A549 (cell line): ENCODE results near the gene PELI1. TPM values are rescaled to one million over a fixed set of nuclear protein-coding genes. Genes with fewer than 3 reads are reported as not detected.
A peak's percentile ranks its signal among the peaks of the same experiment; 100 is the strongest.

Experiments
- ATAC-seq, 2 experiments: fragments of 200-7000 bp in 1 of 2; fragments of >200 bp in 1 of 2; cut with Nextera tagmentation in 1 of 2; cut with Tn5 transposase in 1 of 2; 3 replicates each; pipeline versions ENCODE4 v1.8.0 to v1.9.1; 2018 to 2020; ENCODE audit warnings: mild to moderate bottlenecking in 1 of 2, moderate library complexity in 1 of 2
- CTCF ChIA-PET: fragments of 300-600 bp; sonication (Branson Sonifier 250); formaldehyde crosslinking; extraction: SDS; loops from one replicate; lab custom pipeline; 2021; ENCODE audit warnings: antibody characterized with exemption, inconsistent platforms; lab: Yijun Ruan, JAX
- POLR2A ChIA-PET: fragments of 350-600 bp; formaldehyde crosslinking; extraction: SDS; loops from one replicate; lab custom pipeline; 2021; ENCODE audit warnings: antibody characterized with exemption, inconsistent platforms; lab: Yijun Ruan, JAX
- DNase-seq, 2 experiments: peaks; one replicate each; pipeline versions ENCODE4 v3.0.0 to v3.0.0-alpha.2; 2011 to 2016; ENCODE audit warnings: low read depth in 1 of 2, low spot score in 1 of 2
- FAIRE-seq: peaks from 2 replicates; lab custom pipeline; 2011; peaks lifted over from hg19 to GRCh38; lab: Jason Lieb, UNC
- H3K27ac ChIP-seq, 2 experiments: fragments of >200 bp; sonication (Bioruptor Twin); formaldehyde crosslinking; 3 replicates each; pipeline ENCODE4 v1.5.1; 2016 to 2017
- H3K4me1 ChIP-seq: fragments of >200 bp; sonication (Bioruptor Twin); formaldehyde crosslinking; 3 replicates; pipeline ENCODE4 v1.6.1; 2016
- H3K4me2 ChIP-seq: fragments of >200 bp; sonication (Bioruptor Twin); formaldehyde crosslinking; 3 replicates; pipeline ENCODE4 v1.6.1; 2016
- H3K4me3 ChIP-seq: fragments of >200 bp; sonication (Bioruptor Twin); formaldehyde crosslinking; 3 replicates; pipeline ENCODE4 v1.5.1; 2016
- H3K9me3 ChIP-seq: fragments of >200 bp; sonication (Bioruptor Twin); formaldehyde crosslinking; 3 replicates; pipeline ENCODE4 v1.6.1; 2016
- CBX2 ChIP-seq: fragments of 200-600 bp; sonication (generic); IDR thresholded peaks from 2 replicates; pipeline ENCODE4 v1.6.1; 2016; ENCODE audit warnings: low read depth, mild to moderate bottlenecking, borderline replicate concordance
- CBX8 ChIP-seq: fragments of 200-600 bp; sonication (generic); IDR thresholded peaks from 2 replicates; pipeline ENCODE4 v1.6.1; 2016
- CEBPB ChIP-seq, 2 experiments: fragments of >200 bp in 1 of 2; sonication (Bioruptor Twin) in 1 of 2; formaldehyde crosslinking in 1 of 2; IDR thresholded peaks; 2 replicates each; pipeline ENCODE4 v1.6.1; 2012 to 2016
- CHD4 ChIP-seq: fragments of 200-600 bp; sonication (generic); IDR thresholded peaks from 2 replicates; pipeline ENCODE4 v1.6.1; 2016; ENCODE audit warnings: antibody characterized with exemption, mild to moderate bottlenecking, borderline replicate concordance
- EHF ChIP-seq: fragments of 250-450 bp; sonication (Bioruptor Pico); IDR thresholded peaks from 2 replicates; pipeline ENCODE4 v1.5.0; 2020; ENCODE audit warnings: mild to moderate bottlenecking
- EHMT2 ChIP-seq: fragments of 200-600 bp; sonication (generic); IDR thresholded peaks from 2 replicates; pipeline ENCODE4 v1.6.1; 2016; ENCODE audit warnings: antibody characterized with exemption, low read depth, mild to moderate bottlenecking, moderate library complexity
- FOSB ChIP-seq: fragments of 250-450 bp; sonication (Bioruptor Pico); IDR thresholded peaks from 2 replicates; pipeline ENCODE4 v1.5.0; 2020; ENCODE audit warnings: mild to moderate bottlenecking, moderate library complexity
- FOSL2 ChIP-seq, 2 experiments: fragments of 450-650 bp in 1 of 2; fragments of >200 bp in 1 of 2; sonication (Bioruptor Twin) in 1 of 2; formaldehyde crosslinking; IDR thresholded peaks; 2 replicates each; pipeline versions ENCODE4 v1.5.0 to v1.6.1; 2016 to 2020; ENCODE audit warnings: mild to moderate bottlenecking in 1 of 2, moderate library complexity in 1 of 2
- GATA3 ChIP-seq: IDR thresholded peaks from 2 replicates; pipeline ENCODE4 v1.6.1; 2012; ENCODE audit warnings: borderline replicate concordance
- JUNB ChIP-seq: fragments of >200 bp; sonication (Bioruptor Twin); formaldehyde crosslinking; IDR thresholded peaks from 2 replicates; pipeline ENCODE4 v1.6.1; 2016
- KDM5A ChIP-seq: fragments of 200-600 bp; sonication (generic); IDR thresholded peaks from 2 replicates; pipeline ENCODE4 v1.6.1; 2016; ENCODE audit warnings: antibody characterized with exemption, mild to moderate bottlenecking
- MAFK ChIP-seq: fragments of 450-650 bp; IDR thresholded peaks from 2 replicates; pipeline ENCODE4 v1.6.1; 2014; ENCODE audit not compliant: partially characterized antibody
- MAZ ChIP-seq: fragments of 150-350 bp; IDR thresholded peaks from 2 replicates; pipeline ENCODE4 v1.6.1; 2014; ENCODE audit warnings: antibody characterized with exemption, low read depth, low read length, borderline replicate concordance
- NPAS2 ChIP-seq: fragments of 250-450 bp; sonication (Bioruptor Pico); IDR thresholded peaks from 2 replicates; pipeline ENCODE4 v1.8.0; 2022; ENCODE audit warnings: mild to moderate bottlenecking, moderate library complexity, borderline replicate concordance
- NR3C1 ChIP-seq: fragments of >200 bp; sonication (Bioruptor Twin); formaldehyde crosslinking; IDR thresholded peaks from 3 replicates; pipeline ENCODE4 v1.6.1; 2017
- PHF8 ChIP-seq: fragments of 200-600 bp; sonication (generic); IDR thresholded peaks from 2 replicates; pipeline ENCODE4 v1.6.1; 2016; ENCODE audit warnings: low read depth, mild to moderate bottlenecking, antibody characterized with exemption, moderate library complexity, borderline replicate concordance
- RAD21 ChIP-seq, 2 experiments: fragments of >200 bp in 1 of 2; sonication (Bioruptor Twin) in 1 of 2; formaldehyde crosslinking in 1 of 2; IDR thresholded peaks in 1 of 2; conservative IDR thresholded peaks in 1 of 2; 2 replicates in 1 of 2; 3 replicates in 1 of 2; pipeline ENCODE4 v1.6.1; 2012 to 2018; ENCODE audit warnings: inconsistent platforms in 1 of 2
- SREBF2 ChIP-seq: fragments of 450-650 bp; IDR thresholded peaks from 2 replicates; pipeline ENCODE4 v1.6.1; 2014; ENCODE audit warnings: mild to moderate bottlenecking, moderate library complexity
- ZNF302 ChIP-seq: fragments of 250-450 bp; sonication (Bioruptor Pico); IDR thresholded peaks from 2 replicates; pipeline ENCODE4 v1.9.0; 2021; ENCODE audit warnings: inconsistent platforms, mild to moderate bottlenecking, moderate library complexity
- WGBS: methylation state at CpG from one replicate; pipeline ENCODE4 v1.1.6; 2017; ENCODE audit errors: missing lambda C conversion rate; 5-methylcytosine and 5-hydroxymethylcytosine counted together
- polyA plus RNA-seq, 4 experiments: library from polyadenylated mRNA; depleted of rRNA in 3 of 4; stranded (reverse); fragments of >200 nt; fragmentation: RNase III in 1 of 4; extraction: RNeasy Plus Mini Kit Qiagen cat#74134 plus additional on column Dnase treatment in 1 of 4; gene quantifications; 2 replicates in 3 of 4; 3 replicates in 1 of 4; pipeline ENCODE4 v1.2.3, GENCODE V29; 2011 to 2017
- TF ChIP-seq, protein P1 (sequence below): fragments of 150-350 bp; IDR thresholded peaks from 2 replicates; pipeline ENCODE4 v1.6.1; 2014; ENCODE audit warnings: low read depth, mild to moderate bottlenecking, low read length
- TF ChIP-seq, protein P2 (sequence below): IDR thresholded peaks from 2 replicates; pipeline ENCODE4 v1.6.1; 2012; ENCODE audit warnings: low read depth, borderline replicate concordance
- TF ChIP-seq, protein P3 (sequence below): IDR thresholded peaks from 2 replicates; pipeline ENCODE4 v1.6.1; 2012
- TF ChIP-seq, protein P4 (sequence below): fragments of >200 bp; sonication (Bioruptor Twin); formaldehyde crosslinking; IDR thresholded peaks from 3 replicates; pipeline ENCODE4 v1.5.1; 2016

The PELI1 gene
- polyA plus RNA-seq, 2 of the 4 experiments (the other 2 are of a cell fraction) = 2.1 to 5.1 TPM

DNA sequence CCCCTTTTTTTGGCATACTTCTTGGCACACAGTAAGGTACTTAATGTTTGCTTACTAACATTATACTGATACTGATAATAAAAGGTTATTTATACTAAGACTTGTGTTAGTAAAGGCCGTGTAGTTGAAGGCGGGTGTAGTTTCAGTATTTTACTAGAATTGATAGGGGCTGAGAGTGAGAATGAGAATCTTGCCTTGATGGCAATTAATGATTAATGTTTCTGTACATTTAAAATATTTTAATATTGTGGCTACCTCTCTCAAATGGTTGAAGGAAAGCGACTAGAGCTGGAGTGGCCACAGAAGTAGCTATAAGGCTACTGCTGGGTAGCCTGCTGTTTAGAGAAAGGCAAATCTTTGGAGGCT is 29.3 kb downstream of the PELI1 start:
- WGBS = 73% methylated on average over 3 of the region's 3 CpGs
- TF ChIP-seq GATA3 = no peak
- TF ChIP-seq PHF8 = no peak
- no peak for TF ChIP-seq MAFK
- TF ChIP-seq, protein P1, sequence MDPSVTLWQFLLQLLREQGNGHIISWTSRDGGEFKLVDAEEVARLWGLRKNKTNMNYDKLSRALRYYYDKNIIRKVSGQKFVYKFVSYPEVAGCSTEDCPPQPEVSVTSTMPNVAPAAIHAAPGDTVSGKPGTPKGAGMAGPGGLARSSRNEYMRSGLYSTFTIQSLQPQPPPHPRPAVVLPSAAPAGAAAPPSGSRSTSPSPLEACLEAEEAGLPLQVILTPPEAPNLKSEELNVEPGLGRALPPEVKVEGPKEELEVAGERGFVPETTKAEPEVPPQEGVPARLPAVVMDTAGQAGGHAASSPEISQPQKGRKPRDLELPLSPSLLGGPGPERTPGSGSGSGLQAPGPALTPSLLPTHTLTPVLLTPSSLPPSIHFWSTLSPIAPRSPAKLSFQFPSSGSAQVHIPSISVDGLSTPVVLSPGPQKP = no peak
- TF ChIP-seq NPAS2 = no peak
- TF ChIP-seq RAD21 (conservative IDR thresholded peaks at IDR 0.05 in 1 of 2, IDR thresholded peaks at IDR 0.05 in 1 of 2) = no peak
- TF ChIP-seq CEBPB (IDR thresholded peaks at IDR 0.05) = no peak
- no peak for TF ChIP-seq ZNF302 (CRISPR knock-in tag)
- TF ChIP-seq NR3C1 = no peak
- no peak for TF ChIP-seq FOSL2 (IDR thresholded peaks at IDR 0.05)
- TF ChIP-seq FOSL2 (CRISPR knock-in tag; IDR thresholded peaks at IDR 0.05) = no peak
- no peak for TF ChIP-seq JUNB
- TF ChIP-seq EHF (CRISPR knock-in tag) = no peak
- no peak for TF ChIP-seq MAZ
- no peak for TF ChIP-seq SREBF2
- TF ChIP-seq, protein P2, sequence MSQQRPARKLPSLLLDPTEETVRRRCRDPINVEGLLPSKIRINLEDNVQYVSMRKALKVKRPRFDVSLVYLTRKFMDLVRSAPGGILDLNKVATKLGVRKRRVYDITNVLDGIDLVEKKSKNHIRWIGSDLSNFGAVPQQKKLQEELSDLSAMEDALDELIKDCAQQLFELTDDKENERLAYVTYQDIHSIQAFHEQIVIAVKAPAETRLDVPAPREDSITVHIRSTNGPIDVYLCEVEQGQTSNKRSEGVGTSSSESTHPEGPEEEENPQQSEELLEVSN = no peak
- TF ChIP-seq, protein P3, sequence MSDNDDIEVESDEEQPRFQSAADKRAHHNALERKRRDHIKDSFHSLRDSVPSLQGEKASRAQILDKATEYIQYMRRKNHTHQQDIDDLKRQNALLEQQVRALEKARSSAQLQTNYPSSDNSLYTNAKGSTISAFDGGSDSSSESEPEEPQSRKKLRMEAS = no peak
- no peak for TF ChIP-seq CBX2
- no peak for ATAC-seq
- Histone ChIP-seq H3K4me1 (peaks cover 19% of the 10 kb centered on the region; the same call in 1 of the 3 replicates), H3K4me3 (no peak overlapping the region), H3K27ac (no peak overlapping the region), H3K4me2 (no peak overlapping the region), H3K9me3 (no peaks in the 10 kb centered on the region)
- CTCF ChIA-PET = no interaction called here
- POLR2A ChIA-PET = no interaction called here
- no peak for DNase-seq
- FAIRE-seq = no peak

DNA sequence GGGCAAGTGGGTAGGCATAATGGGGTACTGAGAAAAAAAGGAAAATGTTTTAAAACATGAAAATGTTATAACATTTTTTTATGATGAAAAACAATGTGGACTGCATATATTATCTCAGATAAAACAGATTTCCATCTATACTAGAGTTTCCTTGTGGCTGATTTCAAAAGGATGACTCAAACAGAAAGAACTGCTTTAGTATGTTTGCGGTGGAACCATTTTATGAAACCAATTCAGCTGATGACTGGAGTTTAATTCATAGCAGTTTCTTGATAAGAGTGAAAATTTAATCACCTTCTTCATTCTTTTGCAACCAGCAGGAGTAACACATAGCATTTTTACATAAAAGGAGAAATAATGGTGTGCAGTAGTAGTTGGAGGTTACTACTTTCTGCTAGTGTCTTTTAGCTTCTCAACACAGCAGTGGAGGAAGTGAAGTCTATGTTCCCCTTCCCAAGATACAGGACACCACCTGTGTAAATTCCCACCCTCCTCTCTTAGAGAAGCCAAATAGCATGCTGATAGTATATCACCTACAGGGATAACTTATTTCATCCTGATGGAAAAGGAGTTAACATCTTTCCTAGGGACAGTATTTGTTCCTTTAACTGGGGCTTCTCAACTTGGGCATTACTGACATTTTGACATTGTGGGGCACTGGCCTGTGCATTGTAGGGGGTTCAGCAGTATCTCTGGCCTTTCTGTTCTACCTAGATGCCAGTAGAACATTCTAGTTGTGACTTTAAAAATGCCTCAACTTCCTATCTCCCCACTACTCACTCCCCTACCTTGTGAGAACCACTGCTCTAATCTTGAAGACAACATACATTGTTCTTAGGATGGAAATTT is 29.9 kb downstream of the PELI1 start:
- TF ChIP-seq MAFK = no peak
- TF ChIP-seq KDM5A = no peak
- TF ChIP-seq, all 56 proteins: peak for 0
- Histone ChIP-seq H3K4me1 (peaks cover 19% of the 10 kb centered on the region; the same call in 1 of the 3 replicates), H3K4me3 (no peak overlapping the region), H3K9me3 (no peaks in the 10 kb centered on the region), H3K4me2 (peak overlapping the region; percentile 30; the same call in 2 of the 3 replicates), H3K27ac (no peak overlapping the region)
- FAIRE-seq (no peak), ATAC-seq (peak in 1 of 2 experiments; percentile 24; a peak in 1 of 6 replicates), DNase-seq (no peak)
- ChIA-PET CTCF (no interaction called here), POLR2A (no interaction called here)
- 55% methylated on average over 1 of the region's 1 CpG for WGBS

DNA sequence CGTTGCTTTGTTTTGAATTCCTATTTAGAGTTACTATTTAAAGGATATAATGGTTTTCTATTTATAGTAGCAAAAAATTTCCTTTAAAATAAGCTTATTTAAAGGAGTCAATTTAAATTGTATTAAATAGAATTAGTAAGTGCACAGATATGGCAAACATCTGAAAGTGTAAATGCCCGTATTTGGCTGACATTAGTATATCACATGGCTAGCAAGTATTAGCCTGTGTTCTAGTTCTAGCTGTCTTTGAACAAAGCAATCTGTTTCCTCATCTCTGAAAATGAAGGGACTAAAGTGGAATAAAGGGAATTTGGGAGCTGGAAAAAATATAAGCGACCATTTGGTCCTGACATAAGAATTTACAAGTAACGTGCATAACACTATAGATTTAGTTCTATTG is 32.2 kb downstream of the PELI1 start:
- Histone ChIP-seq H3K4me1 (peaks cover 23% of the 10 kb centered on the region; the same call in 2 of the 3 replicates), H3K4me2 (no peak overlapping the region), H3K27ac (no peak overlapping the region), H3K4me3 (no peak overlapping the region), H3K9me3 (no peaks in the 10 kb centered on the region)
- DNase-seq = no peak
- CTCF ChIA-PET = interaction anchor here (0.8 to 1.4 kb wide), 2 partner anchors 17 to 62 kb away, joined by 3 to 4 read pairs; no protein-coding TSS in a partner anchor
- no peak for ATAC-seq
- TF ChIP-seq NPAS2 (no peak), EHMT2 (no peak), SREBF2 (no peak), MAZ (no peak), PHF8 (no peak), FOSL2 (IDR thresholded peaks at IDR 0.05) (no peak), FOSL2 (CRISPR knock-in tag; IDR thresholded peaks at IDR 0.05) (no peak), FOSB (CRISPR knock-in tag) (no peak), CBX8 (no peak), CEBPB (IDR thresholded peaks at IDR 0.05) (no peak), CHD4 (no peak)
- TF ChIP-seq, protein P1 = no peak
- TF ChIP-seq, protein P4, sequence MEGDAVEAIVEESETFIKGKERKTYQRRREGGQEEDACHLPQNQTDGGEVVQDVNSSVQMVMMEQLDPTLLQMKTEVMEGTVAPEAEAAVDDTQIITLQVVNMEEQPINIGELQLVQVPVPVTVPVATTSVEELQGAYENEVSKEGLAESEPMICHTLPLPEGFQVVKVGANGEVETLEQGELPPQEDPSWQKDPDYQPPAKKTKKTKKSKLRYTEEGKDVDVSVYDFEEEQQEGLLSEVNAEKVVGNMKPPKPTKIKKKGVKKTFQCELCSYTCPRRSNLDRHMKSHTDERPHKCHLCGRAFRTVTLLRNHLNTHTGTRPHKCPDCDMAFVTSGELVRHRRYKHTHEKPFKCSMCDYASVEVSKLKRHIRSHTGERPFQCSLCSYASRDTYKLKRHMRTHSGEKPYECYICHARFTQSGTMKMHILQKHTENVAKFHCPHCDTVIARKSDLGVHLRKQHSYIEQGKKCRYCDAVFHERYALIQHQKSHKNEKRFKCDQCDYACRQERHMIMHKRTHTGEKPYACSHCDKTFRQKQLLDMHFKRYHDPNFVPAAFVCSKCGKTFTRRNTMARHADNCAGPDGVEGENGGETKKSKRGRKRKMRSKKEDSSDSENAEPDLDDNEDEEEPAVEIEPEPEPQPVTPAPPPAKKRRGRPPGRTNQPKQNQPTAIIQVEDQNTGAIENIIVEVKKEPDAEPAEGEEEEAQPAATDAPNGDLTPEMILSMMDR = no peak
- 82% methylated on average over 4 of the region's 4 CpGs for WGBS
- POLR2A ChIA-PET = interaction anchor here (0.5 to 0.6 kb wide), 2 partner anchors 11 to 64 kb away, joined by 3 to 4 read pairs; no protein-coding TSS in a partner anchor
- FAIRE-seq = no peak
